Right lobe of liver (tissue), 4 donors: ENCODE results near the gene TMED4.

Experiments used
- POLR2A ChIP-seq: fragments of 450-650 bp; IDR thresholded peaks from one replicate; pipeline ENCODE4 v1.6.1; 2017; ENCODE audit warnings: antibody characterized with exemption, mild to moderate bottlenecking
- TF ChIP-seq, protein P1 (sequence below), 4 donors: fragments of 200-600 bp in 3 of 4; fragments of 450-650 bp in 1 of 4; IDR thresholded peaks; one replicate each; pipeline versions ENCODE4 v1.5.1 to v1.8.0; 2016 to 2022; ENCODE audit warnings: antibody characterized with exemption in 4 of 4, mild to moderate bottlenecking in 2 of 4
- donor health status: DM: no; HTN: no; CAD: no.
- donor health status: DM: no; HTN: no; CAD: no.
- donor health status: DM: no; HTN: yes; CAD: no.

- TF ChIP-seq, protein P1, sequence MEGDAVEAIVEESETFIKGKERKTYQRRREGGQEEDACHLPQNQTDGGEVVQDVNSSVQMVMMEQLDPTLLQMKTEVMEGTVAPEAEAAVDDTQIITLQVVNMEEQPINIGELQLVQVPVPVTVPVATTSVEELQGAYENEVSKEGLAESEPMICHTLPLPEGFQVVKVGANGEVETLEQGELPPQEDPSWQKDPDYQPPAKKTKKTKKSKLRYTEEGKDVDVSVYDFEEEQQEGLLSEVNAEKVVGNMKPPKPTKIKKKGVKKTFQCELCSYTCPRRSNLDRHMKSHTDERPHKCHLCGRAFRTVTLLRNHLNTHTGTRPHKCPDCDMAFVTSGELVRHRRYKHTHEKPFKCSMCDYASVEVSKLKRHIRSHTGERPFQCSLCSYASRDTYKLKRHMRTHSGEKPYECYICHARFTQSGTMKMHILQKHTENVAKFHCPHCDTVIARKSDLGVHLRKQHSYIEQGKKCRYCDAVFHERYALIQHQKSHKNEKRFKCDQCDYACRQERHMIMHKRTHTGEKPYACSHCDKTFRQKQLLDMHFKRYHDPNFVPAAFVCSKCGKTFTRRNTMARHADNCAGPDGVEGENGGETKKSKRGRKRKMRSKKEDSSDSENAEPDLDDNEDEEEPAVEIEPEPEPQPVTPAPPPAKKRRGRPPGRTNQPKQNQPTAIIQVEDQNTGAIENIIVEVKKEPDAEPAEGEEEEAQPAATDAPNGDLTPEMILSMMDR (IDR thresholded peaks at IDR 0.05): no peak
- no peak for TF ChIP-seq POLR2A
Measured at GRCh38 chr7:44534087-44534486, 47.9 kb downstream of the TMED4 start.
